ENCODE measurements around the gene NLGN4Y.

The NLGN4Y gene

GRCh38 chrY:14644157-14644952, 120.0 kb downstream of the NLGN4Y start:
- DNase-seq (ENCODE audit: low spot score), result no peak

GRCh38 chrY:14679181-14679580, 154.9 kb downstream of the NLGN4Y start:
- no peak for DNase-seq (ENCODE audit: low spot score)

DNA sequence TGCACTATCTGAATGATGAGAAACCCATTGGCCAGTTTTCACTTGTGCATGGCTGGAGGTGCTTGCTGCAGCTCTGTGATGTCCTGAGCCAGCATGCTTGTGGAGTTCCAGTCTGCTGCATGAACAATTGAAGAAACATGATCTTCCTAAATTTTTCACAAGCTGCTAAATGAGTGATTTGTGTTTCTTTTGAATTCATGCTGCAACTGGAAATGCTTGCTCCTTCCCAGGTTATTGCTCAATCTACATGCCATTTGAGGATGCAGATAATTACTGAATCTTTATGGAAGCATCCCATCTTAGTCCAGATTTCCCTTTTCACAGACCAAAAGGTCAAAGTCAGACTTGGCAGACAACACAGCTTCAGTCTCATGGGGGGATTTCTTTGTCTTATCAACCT, 170.2 kb downstream of the NLGN4Y start:
- no peak for DNase-seq (ENCODE audit: low spot score)

- no peak for DNase-seq (ENCODE audit: low spot score)
These were observed 183.8 kb downstream of the NLGN4Y start for GRCh38 chrY:14708158-14708557.

DNA sequence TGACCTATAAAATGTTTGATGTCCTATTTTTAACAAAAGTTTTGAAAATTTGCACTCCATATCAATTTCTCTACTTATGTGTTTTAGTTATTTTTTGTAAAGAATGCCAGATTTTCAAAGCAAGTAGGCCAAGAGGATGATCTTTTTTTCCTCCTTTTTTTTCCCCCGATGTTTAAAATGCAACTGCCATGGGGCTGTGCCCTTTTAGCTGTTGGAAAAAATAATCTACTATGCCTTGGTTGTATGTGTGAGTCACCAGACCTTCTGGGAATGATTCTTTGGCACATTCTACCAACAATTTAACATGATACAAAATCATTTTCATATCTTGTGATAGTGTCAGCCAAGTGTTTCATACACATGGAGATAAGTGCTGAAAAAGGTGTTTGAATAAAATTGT, 217.3 kb downstream of the NLGN4Y start:
- no peak for DNase-seq (ENCODE audit: low spot score)

- DNase-seq (ENCODE audit: low spot score), result no peak
These were observed 224.0 kb downstream of the NLGN4Y start for GRCh38 chrY:14748329-14748728.

- DNase-seq (ENCODE audit: low spot score), result no peak
These were observed 231.2 kb downstream of the NLGN4Y start for GRCh38 chrY:14755571-14755970.

GRCh38 chrY:14762903-14763302, 238.6 kb downstream of the NLGN4Y start:
- DNase-seq (ENCODE audit: low spot score), result no peak

- DNase-seq (ENCODE audit: low spot score), result no peak
These were observed 239.3 kb downstream of the NLGN4Y start for GRCh38 chrY:14763600-14763999.

DNA sequence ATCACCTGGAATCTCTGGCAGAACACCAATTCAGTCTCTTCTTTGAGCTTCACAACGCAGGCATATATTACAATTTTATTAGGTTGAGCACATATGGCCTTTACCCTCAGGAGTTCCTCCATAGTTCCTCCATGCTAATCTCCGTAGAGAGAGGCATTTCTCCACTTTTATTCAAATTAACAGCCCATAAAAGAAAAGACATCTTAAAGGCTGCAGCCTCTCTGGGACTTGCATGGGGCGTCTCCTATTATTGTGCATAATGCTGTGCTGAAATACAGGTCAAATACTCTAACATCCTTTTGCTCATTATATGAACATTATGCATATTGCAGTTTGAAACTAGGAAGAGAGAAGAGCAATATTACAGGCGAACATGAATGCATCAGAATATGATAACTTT, 253.9 kb downstream of the NLGN4Y start:
- no peak for DNase-seq (ENCODE audit: low spot score)

- no peak for DNase-seq (ENCODE audit: low spot score)
These were observed 268.8 kb downstream of the NLGN4Y start for GRCh38 chrY:14793104-14793503.

DNA sequence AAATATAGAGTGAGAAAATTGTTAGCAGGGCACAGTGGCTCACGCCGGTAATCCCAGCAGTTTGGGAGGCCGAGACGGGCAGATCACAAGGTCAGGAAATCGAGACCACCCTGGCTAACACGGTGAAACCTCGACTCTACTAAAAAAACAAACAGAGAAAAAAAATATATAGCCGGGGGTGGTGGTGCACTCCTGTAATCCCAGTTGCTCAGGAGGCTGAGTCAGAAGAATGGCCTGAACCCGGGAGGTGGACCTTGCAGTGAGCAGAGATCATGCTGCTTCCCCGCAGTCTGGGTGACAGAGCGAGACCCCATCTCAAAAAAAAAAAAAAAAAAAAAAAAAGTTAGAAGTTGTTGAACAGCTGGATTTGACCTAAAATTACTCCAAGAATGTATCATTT, 269.3 kb downstream of the NLGN4Y start:
- no peak for DNase-seq (ENCODE audit: low spot score)

DNA sequence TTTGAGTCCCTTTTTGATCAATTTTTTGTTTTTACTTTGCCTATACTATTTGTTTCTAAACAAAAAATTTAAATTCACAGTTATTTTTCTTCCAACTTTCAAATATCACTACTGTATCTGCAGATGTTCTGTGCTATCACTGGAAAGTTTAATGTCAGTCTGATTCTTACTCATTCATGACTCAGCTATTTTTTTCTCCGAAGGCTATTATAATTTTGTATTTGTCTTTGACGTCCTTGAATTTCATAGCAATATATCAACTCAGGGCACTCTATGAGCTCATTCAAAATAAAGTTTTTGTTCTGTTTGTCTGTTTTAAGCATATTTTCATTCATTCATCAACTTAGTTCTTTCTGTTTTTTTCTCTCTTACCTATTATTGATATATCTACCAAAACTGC, 273.7 kb downstream of the NLGN4Y start:
- no peak for DNase-seq (ENCODE audit: low spot score)

GRCh38 chrY:14801096-14801495, 276.8 kb downstream of the NLGN4Y start:
- DNase-seq (ENCODE audit: low spot score), result no peak

DNA sequence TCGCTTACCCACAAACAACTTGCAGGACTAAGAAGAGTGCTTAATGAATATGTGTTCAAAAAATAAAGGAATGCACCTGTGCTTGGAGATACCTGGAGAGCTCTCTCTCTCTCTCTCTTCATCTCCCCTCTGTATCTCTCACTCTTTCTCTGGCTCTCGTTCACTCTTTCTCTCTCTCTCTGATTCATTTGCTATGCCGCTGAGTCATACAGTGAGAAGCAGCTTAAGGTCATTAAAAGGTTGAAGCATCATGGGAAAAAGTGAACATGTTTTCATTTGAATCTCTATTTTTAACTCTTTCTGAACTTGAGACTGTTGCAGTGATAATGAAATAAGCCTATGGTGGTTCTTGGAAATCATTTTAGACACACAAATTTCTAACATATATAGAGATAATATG, 277.8 kb downstream of the NLGN4Y start:
- no peak for DNase-seq (ENCODE audit: low spot score)

DNA sequence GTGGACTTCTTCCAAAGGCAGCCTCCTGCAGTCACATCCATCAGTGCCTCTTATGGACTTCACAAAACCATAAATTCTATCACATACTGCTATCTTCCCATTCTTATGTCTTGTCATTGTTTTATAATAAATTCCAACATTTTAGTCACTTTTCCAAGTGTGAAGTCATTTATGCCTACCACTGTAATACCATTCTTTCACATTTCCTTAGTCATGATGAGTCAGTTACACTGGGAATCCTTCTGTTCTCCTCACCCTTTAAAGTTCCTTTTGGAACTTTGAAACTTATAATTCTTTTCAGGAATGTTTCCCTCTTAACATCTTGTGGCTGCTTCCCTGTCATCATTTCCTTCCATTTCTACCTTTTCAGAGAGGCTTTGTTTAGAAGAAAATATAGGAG, 279.7 kb downstream of the NLGN4Y start:
- DNase-seq (ENCODE audit: low spot score), result no peak

- no peak for DNase-seq (ENCODE audit: low spot score)
These were observed 294.1 kb downstream of the NLGN4Y start for GRCh38 chrY:14818452-14818851.

DNA sequence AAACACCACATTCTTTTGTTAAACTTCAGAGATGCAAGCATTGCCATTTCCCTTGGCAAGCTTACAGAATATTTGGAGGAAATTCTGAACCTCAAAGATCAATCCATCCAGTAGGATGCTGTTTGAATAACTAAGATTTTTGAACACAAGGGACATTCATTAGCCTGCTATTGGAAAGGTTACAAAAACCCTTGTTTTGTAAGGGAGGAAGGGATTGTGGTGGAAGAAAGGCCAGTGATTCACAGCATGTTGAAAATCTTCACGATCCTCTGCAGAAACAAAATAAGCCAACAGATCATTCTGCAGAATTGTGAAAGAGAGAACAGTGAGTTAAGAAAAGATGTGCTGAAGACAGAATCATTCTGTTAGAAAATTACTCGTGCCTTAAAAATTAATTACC, 297.9 kb downstream of the NLGN4Y start:
- DNase-seq (ENCODE audit: low spot score), result no peak

DNA sequence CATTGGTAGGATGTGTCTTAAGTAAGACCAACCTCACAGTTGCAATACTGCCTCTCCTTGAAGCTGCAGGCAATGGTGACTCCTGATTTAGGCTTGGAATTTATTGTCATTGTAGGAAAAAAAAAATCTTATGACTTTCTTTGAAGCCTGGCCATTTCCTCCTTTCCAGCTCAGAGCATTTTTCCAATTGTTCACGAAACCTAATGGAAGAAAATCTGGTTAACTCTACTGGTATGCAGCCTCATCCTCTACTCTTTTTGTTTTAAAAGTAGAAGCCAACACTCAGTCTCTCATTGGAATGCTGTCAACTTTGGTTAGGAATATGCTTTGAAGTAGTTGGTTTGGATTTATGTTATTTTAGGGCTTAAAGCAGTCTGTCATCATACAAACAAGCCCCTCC, 298.6 kb downstream of the NLGN4Y start:
- DNase-seq (ENCODE audit: low spot score), result no peak

DNA sequence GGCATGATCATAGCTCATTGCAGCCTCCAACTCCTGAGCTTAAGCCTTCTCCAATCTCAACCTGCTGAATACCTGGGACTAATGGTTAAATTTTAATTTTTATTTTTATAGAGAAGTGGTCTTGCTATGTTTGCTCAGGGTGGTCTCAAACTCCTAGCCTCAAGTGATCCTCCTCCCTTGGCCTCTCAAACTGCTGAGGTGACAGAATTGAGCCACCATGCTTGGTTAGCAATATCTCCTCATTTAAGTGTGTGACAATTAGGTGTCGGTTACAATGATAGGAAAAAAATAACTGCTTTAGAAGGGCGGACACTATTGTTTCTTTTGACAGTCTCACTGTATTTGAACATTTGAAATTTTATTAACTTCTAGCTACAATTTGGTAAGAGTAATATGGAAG, 300.3 kb downstream of the NLGN4Y start:
- no peak for DNase-seq (ENCODE audit: low spot score)

GRCh38 chrY:14825728-14826127, 301.4 kb downstream of the NLGN4Y start:
- no peak for DNase-seq (ENCODE audit: low spot score)

- DNase-seq (ENCODE audit: low spot score), result no peak
These were observed 304.2 kb downstream of the NLGN4Y start for GRCh38 chrY:14828531-14828930.

DNA sequence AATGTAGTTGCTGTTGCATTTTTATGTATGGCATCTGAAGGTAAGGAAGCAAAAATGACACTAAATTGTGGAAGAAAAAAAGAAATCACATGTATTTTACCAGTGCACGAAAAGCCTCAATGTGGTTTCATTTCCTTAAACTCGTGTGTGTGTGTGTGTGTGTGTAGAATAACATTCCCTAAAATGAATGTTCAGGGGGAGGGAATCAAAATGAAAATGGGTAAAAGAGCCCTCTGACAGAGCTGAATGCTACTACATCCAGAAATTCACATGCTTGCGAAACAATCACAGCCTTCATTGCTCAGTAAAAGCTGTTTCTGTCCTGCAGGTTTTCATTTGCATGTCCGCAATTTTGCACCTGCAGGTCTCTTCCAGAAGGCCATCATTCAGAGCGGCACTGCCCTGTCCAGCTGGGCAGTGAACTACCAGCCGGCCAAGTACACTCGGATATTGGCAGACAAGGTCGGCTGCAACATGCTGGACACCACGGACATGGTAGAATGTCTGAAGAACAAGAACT, 305.1 kb downstream of the NLGN4Y start:
- no peak for DNase-seq (ENCODE audit: low spot score)

Measured in hematopoietic multipotent progenitor cell treated with erythropoietin and hydrocortisone succinate and interleukin-3 and kit ligand, for 15 days (in vitro differentiated cells).